C4-2B (cell line): ENCODE data around the gene GAS6.

Experiments
- H3K27ac ChIP-seq: fragments of 450-650 bp; 2 replicates; pipeline ENCODE4 v1.5.1; 2017
- ZFX ChIP-seq: fragments of 450-650 bp; IDR thresholded peaks from 2 replicates; pipeline ENCODE4 v1.6.1; 2017
- TF ChIP-seq, protein P1 (sequence below): fragments of 450-650 bp; conservative IDR thresholded peaks from 2 replicates; pipeline ENCODE4 v1.5.1; 2017; ENCODE audit warnings: mild to moderate bottlenecking

GAS6 gene

DNA sequence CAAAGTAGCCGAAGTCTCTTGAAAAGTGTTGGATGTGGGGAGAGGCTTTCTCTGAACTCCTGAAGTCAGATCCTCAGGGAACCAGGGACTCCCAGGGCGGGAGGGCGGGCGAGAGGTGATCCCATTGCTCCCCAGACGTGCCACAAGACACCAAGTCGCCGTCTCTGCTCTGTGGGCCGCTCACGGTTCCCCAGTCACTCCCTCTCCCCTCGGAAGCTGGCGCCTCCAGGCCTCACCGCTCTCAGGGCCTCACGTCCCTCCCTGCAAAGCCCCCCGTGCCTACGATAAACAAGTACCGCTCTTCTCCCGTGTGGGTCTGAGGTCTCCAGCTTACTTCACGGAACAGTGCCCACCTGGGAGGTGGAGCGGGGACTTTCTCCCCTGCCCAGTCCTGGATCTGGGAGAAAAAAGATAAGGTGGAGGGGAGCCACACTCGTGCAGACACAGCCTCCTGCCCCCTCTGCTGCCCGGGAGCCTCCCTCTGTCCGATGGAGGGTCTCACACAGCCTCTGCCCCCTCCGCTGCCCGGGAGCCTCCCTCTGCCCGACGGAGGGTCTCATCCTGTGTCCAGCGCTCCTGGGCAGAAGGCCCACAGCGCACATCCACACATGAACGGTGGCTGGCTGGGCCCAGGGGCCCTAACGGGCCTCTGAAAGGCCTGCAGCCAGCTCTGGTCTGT is 50.7 kb downstream of the GAS6 start:
- no peak overlapping the region for H3K27ac ChIP-seq
- TF ChIP-seq, protein P1, sequence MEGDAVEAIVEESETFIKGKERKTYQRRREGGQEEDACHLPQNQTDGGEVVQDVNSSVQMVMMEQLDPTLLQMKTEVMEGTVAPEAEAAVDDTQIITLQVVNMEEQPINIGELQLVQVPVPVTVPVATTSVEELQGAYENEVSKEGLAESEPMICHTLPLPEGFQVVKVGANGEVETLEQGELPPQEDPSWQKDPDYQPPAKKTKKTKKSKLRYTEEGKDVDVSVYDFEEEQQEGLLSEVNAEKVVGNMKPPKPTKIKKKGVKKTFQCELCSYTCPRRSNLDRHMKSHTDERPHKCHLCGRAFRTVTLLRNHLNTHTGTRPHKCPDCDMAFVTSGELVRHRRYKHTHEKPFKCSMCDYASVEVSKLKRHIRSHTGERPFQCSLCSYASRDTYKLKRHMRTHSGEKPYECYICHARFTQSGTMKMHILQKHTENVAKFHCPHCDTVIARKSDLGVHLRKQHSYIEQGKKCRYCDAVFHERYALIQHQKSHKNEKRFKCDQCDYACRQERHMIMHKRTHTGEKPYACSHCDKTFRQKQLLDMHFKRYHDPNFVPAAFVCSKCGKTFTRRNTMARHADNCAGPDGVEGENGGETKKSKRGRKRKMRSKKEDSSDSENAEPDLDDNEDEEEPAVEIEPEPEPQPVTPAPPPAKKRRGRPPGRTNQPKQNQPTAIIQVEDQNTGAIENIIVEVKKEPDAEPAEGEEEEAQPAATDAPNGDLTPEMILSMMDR, result no peak

DNA sequence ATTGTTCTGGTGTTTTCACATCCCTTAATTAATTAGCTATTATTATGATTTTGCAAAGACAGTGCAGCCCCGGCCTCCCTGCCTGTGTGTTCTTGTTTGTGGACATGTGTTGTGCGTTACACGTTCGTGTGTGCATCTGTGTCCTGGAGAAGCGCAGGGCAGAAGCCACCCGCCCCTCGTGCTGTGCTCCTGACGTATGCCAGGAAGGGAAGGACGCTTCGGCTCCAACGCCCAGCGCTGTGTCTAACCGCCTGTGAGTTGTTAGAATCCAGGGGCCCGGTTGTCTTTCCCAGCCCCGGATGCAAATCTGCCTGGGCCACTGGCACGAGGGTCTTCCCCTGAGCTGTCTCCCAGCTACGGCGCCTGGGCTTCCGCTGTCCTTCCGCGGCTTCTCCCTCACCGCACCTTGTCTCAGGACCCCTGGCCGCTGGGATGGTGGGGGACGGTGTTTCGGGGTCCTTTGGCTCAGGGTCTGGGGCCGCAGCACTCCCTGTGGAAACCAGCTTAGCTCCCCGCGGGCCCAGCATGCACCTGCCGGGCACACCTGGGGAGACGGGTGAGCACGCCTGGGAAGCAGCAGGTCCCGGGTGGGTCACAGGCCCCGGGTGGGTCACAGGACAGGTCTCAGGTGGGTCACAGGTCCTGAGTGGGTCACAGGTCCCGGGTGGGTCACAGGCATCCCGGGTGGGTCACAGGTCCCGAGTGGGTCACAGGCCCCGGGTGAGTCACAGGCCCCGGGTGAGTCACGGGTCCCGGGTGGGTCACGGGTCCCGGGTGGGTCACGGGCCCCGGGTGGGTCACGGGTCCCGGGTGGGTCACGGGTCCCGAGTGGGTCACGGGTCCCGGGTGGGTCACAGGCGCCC is 51.5 kb downstream of the GAS6 start:
- TF ChIP-seq, protein P1, result no peak
- TF ChIP-seq ZFX, result no peak
- H3K27ac ChIP-seq, result no peak overlapping the region

DNA sequence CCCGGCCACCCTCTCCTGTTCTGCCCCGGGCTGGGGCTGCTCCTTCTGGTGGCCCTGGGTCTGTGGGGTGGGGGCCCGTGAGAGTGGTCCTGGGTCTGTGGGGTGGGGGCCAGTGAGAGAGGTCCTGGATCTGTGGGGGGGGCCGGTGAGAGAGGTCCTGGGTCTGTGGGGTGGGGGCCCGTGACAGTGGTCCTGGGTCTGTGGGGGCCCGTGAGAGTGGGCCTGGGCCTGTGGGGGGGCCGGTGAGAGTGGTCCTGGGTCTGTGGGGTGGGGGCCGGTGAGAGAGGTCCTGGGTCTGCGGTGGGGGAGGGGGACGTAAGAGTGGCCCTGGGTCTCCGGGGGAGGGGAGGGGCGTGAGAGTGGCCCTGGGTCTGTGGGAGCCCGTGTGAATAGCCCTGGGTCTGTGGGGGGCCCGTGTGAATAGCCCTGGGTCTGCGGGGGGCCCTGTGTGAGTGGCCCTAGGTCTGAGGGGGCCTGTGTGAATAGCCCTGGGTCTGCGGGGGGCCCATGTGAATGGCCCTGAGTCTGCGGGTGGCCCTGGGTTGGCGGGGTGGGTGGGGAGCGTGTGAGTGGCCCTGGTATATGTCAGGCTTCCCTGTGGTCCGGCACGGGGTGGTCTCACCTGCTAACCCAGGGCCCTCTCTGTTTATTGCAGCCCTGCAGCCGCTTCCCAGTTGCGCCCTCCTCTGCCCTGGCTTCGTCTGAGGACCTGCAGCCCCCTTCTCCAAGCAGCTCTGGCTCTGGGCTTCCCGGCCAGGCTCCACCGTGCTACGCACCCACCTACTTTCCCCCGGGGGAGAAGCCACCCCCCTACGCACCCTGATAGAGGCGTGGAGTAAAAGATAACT is 52.6 kb downstream of the GAS6 start:
- no peak for TF ChIP-seq ZFX
- TF ChIP-seq, protein P1, result no peak
- no peak overlapping the region for H3K27ac ChIP-seq

DNA sequence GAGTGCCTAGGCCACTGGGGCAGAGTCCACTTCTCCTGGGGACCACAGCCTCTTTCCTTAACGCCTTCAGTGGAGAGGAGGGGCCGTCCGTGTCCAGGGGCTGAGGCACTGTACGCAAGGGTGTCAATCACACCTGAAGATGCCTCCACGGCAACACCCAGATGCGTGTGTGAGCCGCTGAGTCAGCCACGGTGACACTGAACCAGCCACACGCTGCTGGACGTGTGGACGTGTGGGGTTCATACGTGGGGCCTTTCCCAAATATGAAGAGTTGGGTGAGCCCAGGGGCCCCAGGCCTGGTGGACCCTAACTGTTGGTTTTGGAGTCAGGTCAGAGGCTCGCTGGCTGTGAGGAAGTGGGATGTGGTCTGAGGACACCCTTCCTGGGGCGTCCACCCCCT is 53.2 kb downstream of the GAS6 start:
- no peak for TF ChIP-seq ZFX
- TF ChIP-seq, protein P1, result no peak
- H3K27ac ChIP-seq, result no peak overlapping the region

DNA sequence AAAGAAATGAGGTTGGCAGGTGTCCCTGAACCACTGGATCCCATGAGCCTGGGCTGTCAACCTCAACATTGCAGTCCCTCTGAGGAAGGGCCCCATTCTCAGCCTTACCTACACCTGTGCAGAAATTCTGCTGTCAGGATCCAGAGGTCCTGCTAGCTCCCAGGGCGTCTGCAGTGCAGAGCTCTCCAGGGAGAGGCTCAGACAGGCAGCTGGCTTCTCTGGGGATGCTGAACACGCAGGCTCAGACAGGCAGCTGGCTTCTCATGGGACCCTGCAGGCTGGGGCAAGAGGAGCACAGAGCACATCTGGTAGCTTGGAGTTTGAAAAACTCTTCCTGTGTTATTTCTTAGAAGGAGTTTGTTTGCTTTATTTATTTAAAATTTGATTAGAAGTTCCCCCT is 53.9 kb downstream of the GAS6 start:
- TF ChIP-seq, protein P1, result no peak
- TF ChIP-seq ZFX, result no peak
- H3K27ac ChIP-seq, result no peak overlapping the region

DNA sequence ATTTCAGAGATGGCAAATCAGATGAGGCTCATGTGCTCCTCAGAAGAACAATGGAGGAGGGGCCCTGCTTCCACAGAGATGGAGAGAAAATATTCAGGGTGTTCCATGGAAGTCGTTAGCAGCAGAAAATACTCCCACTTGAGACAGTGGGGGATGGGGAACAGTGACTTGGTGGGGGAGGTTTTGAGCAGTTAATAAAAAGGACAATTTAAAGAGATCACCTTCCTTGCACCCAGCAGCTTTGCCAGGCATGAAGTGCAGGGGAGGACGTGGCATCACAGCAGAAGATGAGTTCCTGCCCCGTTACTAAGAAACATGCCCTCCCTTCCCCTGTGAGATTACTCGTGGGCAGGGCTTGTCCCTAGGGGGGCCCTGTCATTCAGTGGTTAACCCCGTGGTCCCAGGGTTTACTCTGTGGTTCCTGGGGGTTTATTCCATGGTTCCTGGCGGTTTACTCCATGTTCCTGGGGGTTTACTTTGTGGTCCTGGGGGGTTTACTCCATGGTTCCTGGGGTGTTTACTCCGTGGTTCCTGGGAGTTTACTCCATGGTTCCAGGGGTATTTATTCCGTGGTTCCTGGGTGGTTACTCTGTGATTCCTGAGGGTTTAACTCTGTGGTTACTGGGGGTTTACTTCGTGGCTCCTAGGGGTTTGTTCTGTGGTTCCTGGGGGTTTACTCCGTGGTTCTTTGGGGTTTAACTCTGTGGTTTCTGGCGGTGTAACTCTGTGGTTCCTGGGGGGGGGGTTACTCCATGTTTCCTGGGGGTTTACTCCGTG is 55.6 kb downstream of the GAS6 start:
- TF ChIP-seq, protein P1, result no peak
- TF ChIP-seq ZFX, result no peak
- no peak overlapping the region for H3K27ac ChIP-seq
